Measurements from ENCODE around the gene TMEM120B.

TMEM120B gene

GRCh38 chr12:121815263-121815662 lies 102.7 kb downstream of the TMEM120B start:
- no peak overlapping the region for H3K4me2 ChIP-seq (ENCODE audit: low read length)
- H3K4me1 ChIP-seq (ENCODE audit: insufficient read depth, low read length, severe bottlenecking) = peaks cover 32% of the 10 kb centered on the region
- TF ChIP-seq CTCF (IDR thresholded peaks at IDR 0.05; ENCODE audit: low read length) (no peak), EZH2 (IDR thresholded peaks at IDR 0.05; ENCODE audit: borderline replicate concordance, low read length) (no peak)
- no peak overlapping the region for H2AFZ ChIP-seq (ENCODE audit: low read length)
- no peak overlapping the region for H3K9ac ChIP-seq (ENCODE audit: low read length)
- H3K9me3 ChIP-seq (ENCODE audit: low read length) = no peaks in the 10 kb centered on the region
- H4K20me1 ChIP-seq (ENCODE audit: insufficient read depth, low read length) = no peaks in the 10 kb centered on the region
- H3K36me3 ChIP-seq (ENCODE audit: insufficient read depth, low read length) = peaks cover 61% of the 10 kb centered on the region
- no peaks in the 10 kb centered on the region for H3K79me2 ChIP-seq (ENCODE audit: insufficient read depth, low read length)
- H3K4me3 ChIP-seq (ENCODE audit: low read depth, low read length, poor library complexity, severe bottlenecking) = no peak overlapping the region
- H3K27me3 ChIP-seq (ENCODE audit: insufficient read depth, low read length) = no peaks in the 10 kb centered on the region
- H3K9me2 ChIP-seq (ENCODE audit: low read depth, low read length) = no peaks in the 10 kb centered on the region
- H3F3A ChIP-seq (ENCODE audit: insufficient read depth, low read length) = 0 out of 2 replicates have a peak, but pooled peaks cover 5% of the 10 kb centered on the region
- no peak overlapping the region for H3K27ac ChIP-seq (ENCODE audit: low read depth, low read length, poor library complexity, severe bottlenecking)

- no peak overlapping the region for H3K9ac ChIP-seq (ENCODE audit: low read length)
- H3K27me3 ChIP-seq (ENCODE audit: insufficient read depth, low read length) = no peaks in the 10 kb centered on the region
- H3K36me3 ChIP-seq (ENCODE audit: insufficient read depth, low read length) = peaks cover 63% of the 10 kb centered on the region
- H3K9me2 ChIP-seq (ENCODE audit: low read depth, low read length) = no peaks in the 10 kb centered on the region
- no peak overlapping the region for H3K4me3 ChIP-seq (ENCODE audit: low read depth, low read length, poor library complexity, severe bottlenecking)
- TF ChIP-seq CTCF (IDR thresholded peaks at IDR 0.05; ENCODE audit: low read length) = no peak
- no peak for TF ChIP-seq EZH2 (IDR thresholded peaks at IDR 0.05; ENCODE audit: borderline replicate concordance, low read length)
- H3K4me2 ChIP-seq (ENCODE audit: low read length) = no peak overlapping the region
- no peak overlapping the region for H2AFZ ChIP-seq (ENCODE audit: low read length)
- no peaks in the 10 kb centered on the region for H4K20me1 ChIP-seq (ENCODE audit: insufficient read depth, low read length)
- H3K79me2 ChIP-seq (ENCODE audit: insufficient read depth, low read length) = no peaks in the 10 kb centered on the region
- H3K9me3 ChIP-seq (ENCODE audit: low read length) = no peaks in the 10 kb centered on the region
- no peak overlapping the region for H3K27ac ChIP-seq (ENCODE audit: low read depth, low read length, poor library complexity, severe bottlenecking)
- no peaks in the 10 kb centered on the region for H3F3A ChIP-seq (ENCODE audit: insufficient read depth, low read length)
- H3K4me1 ChIP-seq (ENCODE audit: insufficient read depth, low read length, severe bottlenecking) = peaks cover 17% of the 10 kb centered on the region
These were observed 104.5 kb downstream of the TMEM120B start for GRCh38 chr12:121816925-121817647.

GRCh38 chr12:121817648-121818043 lies 105.1 kb downstream of the TMEM120B start:
- Histone ChIP-seq H3K4me2 (ENCODE audit: low read length) (no peak overlapping the region), H4K20me1 (ENCODE audit: insufficient read depth, low read length) (no peaks in the 10 kb centered on the region)

More at GRCh38 chr12:121817648-121818043, 105.1 kb downstream of the TMEM120B start:
- H3K79me2 ChIP-seq (ENCODE audit: insufficient read depth, low read length) = no peaks in the 10 kb centered on the region
- no peaks in the 10 kb centered on the region for H3K9me2 ChIP-seq (ENCODE audit: low read depth, low read length)
- no peak overlapping the region for H2AFZ ChIP-seq (ENCODE audit: low read length)
- no peaks in the 10 kb centered on the region for H3K9me3 ChIP-seq (ENCODE audit: low read length)
- H3K36me3 ChIP-seq (ENCODE audit: insufficient read depth, low read length) = peaks cover 68% of the 10 kb centered on the region
- no peaks in the 10 kb centered on the region for H3F3A ChIP-seq (ENCODE audit: insufficient read depth, low read length)
- no peak overlapping the region for H3K9ac ChIP-seq (ENCODE audit: low read length)
- H3K27ac ChIP-seq (ENCODE audit: low read depth, low read length, poor library complexity, severe bottlenecking) = no peak overlapping the region
- H3K27me3 ChIP-seq (ENCODE audit: insufficient read depth, low read length) = no peaks in the 10 kb centered on the region
- peaks cover 13% of the 10 kb centered on the region for H3K4me1 ChIP-seq (ENCODE audit: insufficient read depth, low read length, severe bottlenecking)
- no peak for TF ChIP-seq CTCF (IDR thresholded peaks at IDR 0.05; ENCODE audit: low read length)
- no peak for TF ChIP-seq EZH2 (IDR thresholded peaks at IDR 0.05; ENCODE audit: borderline replicate concordance, low read length)
- H3K4me3 ChIP-seq (ENCODE audit: low read depth, low read length, poor library complexity, severe bottlenecking) = no peak overlapping the region

All from OCI-LY1 (cell line).